Thyroid gland (tissue), 4 donors: Measurements from ENCODE around the gene NUP58. TPM values are rescaled to one million over a fixed set of nuclear protein-coding genes. Genes with fewer than 3 reads are reported as not detected.
"Not testable (repeated sequence)": the region's sequence is repeated elsewhere in the genome, so short reads cannot be mapped to it uniquely, and the experiment has no call there.

ENCODE experiments used
- DNase-seq, 2 donors: peaks; one replicate each; pipeline ENCODE4 v3.0.0-alpha.2; 2019
- H3K27ac ChIP-seq, 3 donors: fragments of 200-600 bp; sonication (generic); 1 replicate in 2 of 3; 2 replicates in 1 of 3; pipeline ENCODE4 v1.5.1; 2016 to 2019; ENCODE audit warnings: mild to moderate bottlenecking in 1 of 3, moderate library complexity in 1 of 3
- H3K27me3 ChIP-seq: fragments of 200-600 bp; sonication (generic); one replicate; pipeline ENCODE4 v1.5.1; 2019
- H3K36me3 ChIP-seq, 2 donors: fragments of 200-600 bp; sonication (generic); one replicate each; pipeline ENCODE4 v1.5.1; 2016 to 2019
- H3K4me1 ChIP-seq, 2 donors: fragments of 200-600 bp; sonication (generic); one replicate each; pipeline ENCODE4 v1.5.1; 2017 to 2019
- H3K4me3 ChIP-seq, 3 donors: fragments of 200-600 bp; sonication (generic); replicated peaks in 1 of 3; 1 replicate in 2 of 3; 2 replicates in 1 of 3; pipeline ENCODE4 v1.5.1; 2016; ENCODE audit warnings: mild to moderate bottlenecking in 1 of 3
- H3K9me3 ChIP-seq: fragments of 200-600 bp; sonication (generic); one replicate; pipeline ENCODE4 v1.5.1; 2017
- POLR2A ChIP-seq, 2 donors: fragments of 450-650 bp; IDR thresholded peaks; one replicate each; pipeline ENCODE4 v1.6.1; 2017; ENCODE audit warnings: antibody characterized with exemption in 2 of 2, mild to moderate bottlenecking in 2 of 2, moderate library complexity in 1 of 2
- WGBS, 2 donors: methylation state at CpG; one replicate each; pipeline ENCODE4 v1.1.5; 2017; 5-methylcytosine and 5-hydroxymethylcytosine counted together
- intact Hi-C: fragments of 100-400 bp; cut with DNase I; formaldehyde crosslinking; loops from one replicate; pipeline ENCODE4 v1.15.1; 2023
- total RNA-seq, 4 donors: library from RNA; depleted of rRNA; stranded (reverse); fragments of >200 nt; gene quantifications; one replicate each; pipeline ENCODE4 v1.2.3, GENCODE V29; 2016
- TF ChIP-seq, protein P1 (sequence below), 6 experiments: fragments of 200-600 bp in 3 of 6; fragments of 450-650 bp in 3 of 6; sonication (generic) in 3 of 6; IDR thresholded peaks; one replicate each; pipeline ENCODE4 v1.5.1; 2016 to 2019; ENCODE audit warnings: antibody characterized with exemption in 6 of 6, mild to moderate bottlenecking in 2 of 6, inconsistent platforms in 1 of 6, moderate library complexity in 1 of 6

The NUP58 gene
- total RNA-seq, 4 donors from 2014 or later, result 54.7 to 112 (median 83.5) TPM

DNA sequence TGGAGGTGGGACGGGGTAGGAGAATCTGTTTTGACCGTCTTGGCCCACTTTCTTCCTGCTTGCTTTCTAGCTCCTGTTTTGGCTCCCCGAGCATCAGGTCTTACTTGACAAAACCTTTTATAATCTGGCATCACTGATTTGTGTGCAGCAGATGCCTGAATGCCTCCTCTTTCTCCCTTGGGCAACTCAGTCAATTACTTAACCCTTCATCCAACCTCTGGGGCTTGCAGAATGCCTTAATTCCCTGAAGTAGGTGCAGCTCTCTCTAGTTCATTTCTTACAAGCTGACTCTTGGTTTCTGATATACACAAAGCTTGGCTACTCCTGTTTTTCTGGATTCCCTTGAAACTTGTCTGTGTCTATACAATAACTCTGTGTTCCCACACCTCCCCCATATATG is 5.7 kb upstream of the NUP58 start:
- H3K4me1 ChIP-seq, result peaks cover 0 to 2% of the 10 kb centered on the region in 2 donors
- no peak overlapping the region for H3K27ac ChIP-seq
- no peaks in the 10 kb centered on the region for H3K9me3 ChIP-seq
- intact Hi-C loops, result no loop called here
- no peak overlapping the region for H3K4me3 ChIP-seq
- H3K36me3 ChIP-seq, result no peaks in the 10 kb centered on the region
- 77 to 79% methylated on average over 3 of the region's 3 CpGs for WGBS, 2 donors
- DNase-seq, result no peak
- no peaks in the 10 kb centered on the region for H3K27me3 ChIP-seq
- TF ChIP-seq, protein P1, sequence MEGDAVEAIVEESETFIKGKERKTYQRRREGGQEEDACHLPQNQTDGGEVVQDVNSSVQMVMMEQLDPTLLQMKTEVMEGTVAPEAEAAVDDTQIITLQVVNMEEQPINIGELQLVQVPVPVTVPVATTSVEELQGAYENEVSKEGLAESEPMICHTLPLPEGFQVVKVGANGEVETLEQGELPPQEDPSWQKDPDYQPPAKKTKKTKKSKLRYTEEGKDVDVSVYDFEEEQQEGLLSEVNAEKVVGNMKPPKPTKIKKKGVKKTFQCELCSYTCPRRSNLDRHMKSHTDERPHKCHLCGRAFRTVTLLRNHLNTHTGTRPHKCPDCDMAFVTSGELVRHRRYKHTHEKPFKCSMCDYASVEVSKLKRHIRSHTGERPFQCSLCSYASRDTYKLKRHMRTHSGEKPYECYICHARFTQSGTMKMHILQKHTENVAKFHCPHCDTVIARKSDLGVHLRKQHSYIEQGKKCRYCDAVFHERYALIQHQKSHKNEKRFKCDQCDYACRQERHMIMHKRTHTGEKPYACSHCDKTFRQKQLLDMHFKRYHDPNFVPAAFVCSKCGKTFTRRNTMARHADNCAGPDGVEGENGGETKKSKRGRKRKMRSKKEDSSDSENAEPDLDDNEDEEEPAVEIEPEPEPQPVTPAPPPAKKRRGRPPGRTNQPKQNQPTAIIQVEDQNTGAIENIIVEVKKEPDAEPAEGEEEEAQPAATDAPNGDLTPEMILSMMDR (IDR thresholded peaks at IDR 0.05), result no peak
- no peak for TF ChIP-seq POLR2A (IDR thresholded peaks at IDR 0.05)

- Histone ChIP-seq H3K27ac (peak overlapping the region; percentile 86 to 91 (median 90)), H3K27me3 (no peaks in the 10 kb centered on the region), H3K36me3 (no peaks in the 10 kb centered on the region), H3K4me1 (peaks cover 21 to 39% of the 10 kb centered on the region in 2 donors), H3K9me3 (no peaks in the 10 kb centered on the region), H3K4me3 (peak overlapping the region; percentile 41 to 96 (median 78))
- WGBS, 2 donors, result 10 to 11% methylated on average over 17 to 32 of the region's 33 CpGs
- intact Hi-C loops, result no loop called here
- peak; percentile 9 to 23 for DNase-seq
- no peak for TF ChIP-seq POLR2A (IDR thresholded peaks at IDR 0.05)
- TF ChIP-seq, protein P1 (IDR thresholded peaks at IDR 0.05), result no peak
Observed at GRCh38 chr13:25300861-25301346, 521 bp upstream of the NUP58 start.

GRCh38 chr13:25302121-25302520 is 696 bp downstream of the NUP58 start:
- Histone ChIP-seq H3K27ac (peak overlapping the region; percentile 86 to 91 (median 90)), H3K36me3 (no peaks in the 10 kb centered on the region), H3K27me3 (no peaks in the 10 kb centered on the region), H3K4me3 (peak overlapping the region; percentile 60 to 96 (median 78)), H3K9me3 (no peaks in the 10 kb centered on the region), H3K4me1 (peaks cover 30 to 47% of the 10 kb centered on the region in 2 donors)
- TF ChIP-seq, protein P1 (IDR thresholded peaks at IDR 0.05), result no peak
- no peak for TF ChIP-seq POLR2A (IDR thresholded peaks at IDR 0.05)
- DNase-seq, result no peak
- intact Hi-C loops, result no loop called here
- 6 to 7% methylated on average over 7 of the region's 7 CpGs for WGBS, 2 donors

DNA sequence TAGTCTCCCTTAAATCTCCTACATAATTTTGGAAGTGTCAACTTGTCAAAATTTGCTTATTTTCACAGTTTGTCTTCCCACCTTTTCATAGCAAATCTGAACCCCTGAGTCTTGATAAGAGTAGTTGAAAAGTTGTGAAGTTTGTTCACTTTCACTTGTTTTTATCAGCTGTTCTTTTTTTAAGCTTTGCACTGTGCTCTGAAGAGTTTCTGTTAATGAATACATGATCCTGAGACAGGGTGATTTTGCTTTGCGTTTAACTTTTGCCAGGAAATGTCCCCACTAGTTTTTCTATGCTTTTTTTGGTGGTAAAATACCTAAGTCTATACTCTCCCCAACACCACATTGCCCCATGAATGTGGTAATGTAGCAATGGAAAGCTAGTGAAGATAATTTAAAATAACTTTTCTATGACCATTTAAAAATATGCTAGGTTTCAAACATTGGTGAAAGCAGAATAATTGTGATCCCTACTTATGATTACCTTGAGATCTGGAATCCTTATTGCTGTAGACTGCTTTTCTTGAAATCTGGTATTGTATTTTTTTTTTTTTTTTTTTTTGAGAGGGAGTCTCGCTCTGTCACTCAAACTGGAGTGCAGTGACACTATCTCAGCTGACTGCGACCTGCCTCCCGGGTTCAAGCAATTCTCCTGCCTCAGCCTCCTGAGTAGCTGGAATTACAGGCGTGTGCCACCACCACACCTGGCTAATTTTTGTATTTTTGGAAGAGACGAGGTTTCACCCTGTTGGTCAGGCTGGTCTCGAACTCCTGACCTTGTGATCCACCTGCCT is 5.4 kb downstream of the NUP58 start:
- TF ChIP-seq, protein P1 (IDR thresholded peaks at IDR 0.05), result no peak
- no peak for TF ChIP-seq POLR2A (IDR thresholded peaks at IDR 0.05)
- H3K36me3 ChIP-seq, result peaks cover 0 to 19% of the 10 kb centered on the region in 2 donors
- no peak overlapping the region for H3K4me3 ChIP-seq
- no peak for DNase-seq
- H3K27me3 ChIP-seq, result no peaks in the 10 kb centered on the region
- intact Hi-C loops, result no loop called here
- no peaks in the 10 kb centered on the region for H3K9me3 ChIP-seq
- H3K4me1 ChIP-seq, result peaks cover 34 to 56% of the 10 kb centered on the region in 2 donors
- peak overlapping the region; percentile 55 to 74 (median 71) for H3K27ac ChIP-seq
- 88 to 90% methylated on average over 7 of the region's 7 CpGs for WGBS, 2 donors

GRCh38 chr13:25310891-25311290 is 9.5 kb downstream of the NUP58 start:
- 97 to 98% methylated on average over 3 of the region's 3 CpGs for WGBS, 2 donors
- TF ChIP-seq, protein P1 (IDR thresholded peaks at IDR 0.05), result no peak
- no peak for TF ChIP-seq POLR2A (IDR thresholded peaks at IDR 0.05)
- no peak overlapping the region for H3K4me3 ChIP-seq
- intact Hi-C loops, result no loop called here
- DNase-seq, result no peak
- H3K4me1 ChIP-seq, result peaks cover 14 to 22% of the 10 kb centered on the region in 2 donors
- no peak overlapping the region for H3K27ac ChIP-seq
- H3K27me3 ChIP-seq, result no peaks in the 10 kb centered on the region
- H3K9me3 ChIP-seq, result no peaks in the 10 kb centered on the region
- H3K36me3 ChIP-seq, result peaks cover 33 to 43% of the 10 kb centered on the region in 2 donors

DNA sequence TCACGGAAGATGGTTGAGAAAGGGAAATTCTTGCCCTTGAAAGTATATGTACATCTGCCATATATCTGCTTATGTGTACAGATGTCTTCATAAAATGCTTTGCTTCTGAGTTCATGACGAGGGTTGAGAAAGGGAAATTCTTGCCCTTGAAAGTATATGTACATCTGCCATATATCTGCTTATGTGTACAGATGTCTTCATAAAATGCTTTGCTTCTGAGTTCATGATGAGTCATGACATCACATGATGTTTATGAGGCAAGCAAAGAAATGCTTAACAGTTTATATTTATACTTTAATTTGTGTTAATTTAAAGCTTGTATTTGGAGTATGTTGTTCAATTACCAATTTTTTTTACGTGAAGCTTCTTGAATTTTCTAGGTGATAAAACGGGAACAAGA is 17.5 kb downstream of the NUP58 start:
- H3K27ac ChIP-seq, H3K4me1 ChIP-seq, intact Hi-C loops, H3K9me3 ChIP-seq, DNase-seq, H3K27me3 ChIP-seq, H3K4me3 ChIP-seq: not testable (repeated sequence)
- 96% methylated on average over 4 of the region's 4 CpGs for WGBS, 2 donors
- H3K36me3 ChIP-seq, result peaks cover 28 to 39% of the 10 kb centered on the region in 2 donors
